ENCODE results near the gene DUSP5.

The DUSP5 gene

GRCh38 chr10:110499796-110500514 is 2.2 kb downstream of the DUSP5 start:
- DNase-seq (ENCODE audit: low read depth in 2 of 3, low spot score in 2 of 3), result no peak

DNA sequence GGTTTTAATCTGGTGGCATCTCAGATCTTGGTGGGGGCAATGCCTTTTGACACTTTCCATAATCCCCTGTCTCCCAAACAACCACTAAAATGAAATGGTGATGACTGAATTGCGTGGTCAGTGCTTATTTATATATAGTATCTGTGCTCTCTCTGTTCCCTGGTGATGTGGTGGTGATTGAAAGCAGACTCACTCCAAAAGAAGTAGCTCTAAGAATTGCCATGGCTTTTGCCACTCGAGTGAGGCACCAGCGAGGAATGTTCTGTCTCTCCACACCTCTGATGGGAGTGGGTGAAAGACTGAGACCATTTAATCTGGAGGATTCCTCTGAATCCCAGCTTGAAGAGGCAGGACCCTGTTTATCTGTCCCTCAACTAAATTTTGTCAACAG is 2.8 kb downstream of the DUSP5 start:
- no peak for DNase-seq (ENCODE audit: low read depth in 2 of 3, low spot score in 2 of 3)

DNA sequence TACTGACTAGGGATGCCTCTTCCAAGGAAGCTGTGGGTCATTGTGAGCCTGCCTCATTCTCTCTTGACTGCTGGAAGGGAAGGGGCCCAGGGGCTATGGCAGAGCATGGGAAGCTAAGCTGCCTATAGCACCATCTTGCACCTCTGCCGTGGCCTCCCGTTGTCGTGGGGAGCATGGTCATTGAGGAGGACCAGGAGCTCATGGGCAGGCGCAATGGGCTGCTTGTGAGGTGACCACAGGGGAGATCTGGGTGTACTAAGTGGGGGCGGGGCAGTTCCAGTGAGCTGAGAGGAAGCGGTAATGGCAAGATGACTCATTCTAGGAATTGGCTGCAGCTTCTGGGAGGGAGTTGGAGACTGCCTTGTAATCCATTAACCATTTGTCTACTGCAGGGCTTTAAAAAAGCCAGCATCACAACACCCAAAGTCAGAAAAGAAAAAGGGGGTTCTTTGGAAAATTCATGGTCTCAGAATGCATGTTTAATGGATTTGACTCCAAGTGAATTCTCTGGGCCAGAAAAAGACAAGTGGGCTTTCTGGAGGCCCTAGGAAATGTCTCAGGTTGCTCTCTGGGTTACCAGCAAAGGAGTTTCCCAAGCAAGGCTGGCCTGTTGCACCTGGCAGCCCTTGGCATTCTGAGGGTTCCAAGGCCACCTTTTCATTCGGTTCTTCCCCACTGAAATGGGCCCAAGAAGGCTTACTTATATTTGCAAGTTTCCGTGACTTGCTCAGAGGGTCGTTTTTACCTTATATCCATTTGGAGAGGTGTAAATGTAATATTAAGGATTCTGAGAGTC is 3.6 kb downstream of the DUSP5 start:
- DNase-seq (ENCODE audit: low read depth in 2 of 3, low spot score in 2 of 3), result no peak

GRCh38 chr10:110502072-110502845 is 4.6 kb downstream of the DUSP5 start:
- no peak for DNase-seq (ENCODE audit: low read depth in 2 of 3, low spot score in 2 of 3)

- DNase-seq (ENCODE audit: low read depth in 2 of 3, low spot score in 2 of 3), result no peak
Observed at GRCh38 chr10:110502851-110503301, 5.2 kb downstream of the DUSP5 start.

DNA sequence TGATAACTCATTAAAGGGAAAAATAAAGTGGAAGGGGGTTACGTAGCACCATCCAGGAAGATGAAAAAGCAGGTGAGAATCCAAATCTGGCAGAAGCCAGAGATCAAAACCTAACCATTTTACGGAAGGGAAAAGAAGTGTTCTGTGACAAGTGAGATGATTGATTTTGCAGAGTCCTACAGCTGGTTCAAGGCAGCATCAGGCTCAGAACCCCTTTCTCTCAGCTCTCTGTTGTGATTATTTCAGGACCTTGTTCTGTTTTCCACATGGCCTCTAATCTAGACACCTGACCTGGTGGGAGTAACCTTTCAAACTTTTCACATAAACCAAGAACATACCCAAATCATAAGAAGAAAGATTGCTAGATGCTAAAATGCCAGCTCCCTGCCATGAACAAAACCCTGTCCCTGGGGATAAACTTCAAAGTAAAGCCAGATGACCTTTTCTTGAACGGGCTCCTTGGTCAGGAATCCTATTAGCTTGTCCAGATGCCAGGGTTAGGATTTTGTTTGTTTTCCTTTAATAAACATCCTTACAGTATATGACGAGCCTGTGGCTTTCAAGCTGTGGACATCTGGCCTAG is 5.9 kb downstream of the DUSP5 start:
- DNase-seq (ENCODE audit: low read depth in 2 of 3, low spot score in 2 of 3), result no peak

GRCh38 chr10:110504111-110504735 is 6.5 kb downstream of the DUSP5 start:
- no peak for DNase-seq (ENCODE audit: low read depth in 2 of 3, low spot score in 2 of 3)

DNA sequence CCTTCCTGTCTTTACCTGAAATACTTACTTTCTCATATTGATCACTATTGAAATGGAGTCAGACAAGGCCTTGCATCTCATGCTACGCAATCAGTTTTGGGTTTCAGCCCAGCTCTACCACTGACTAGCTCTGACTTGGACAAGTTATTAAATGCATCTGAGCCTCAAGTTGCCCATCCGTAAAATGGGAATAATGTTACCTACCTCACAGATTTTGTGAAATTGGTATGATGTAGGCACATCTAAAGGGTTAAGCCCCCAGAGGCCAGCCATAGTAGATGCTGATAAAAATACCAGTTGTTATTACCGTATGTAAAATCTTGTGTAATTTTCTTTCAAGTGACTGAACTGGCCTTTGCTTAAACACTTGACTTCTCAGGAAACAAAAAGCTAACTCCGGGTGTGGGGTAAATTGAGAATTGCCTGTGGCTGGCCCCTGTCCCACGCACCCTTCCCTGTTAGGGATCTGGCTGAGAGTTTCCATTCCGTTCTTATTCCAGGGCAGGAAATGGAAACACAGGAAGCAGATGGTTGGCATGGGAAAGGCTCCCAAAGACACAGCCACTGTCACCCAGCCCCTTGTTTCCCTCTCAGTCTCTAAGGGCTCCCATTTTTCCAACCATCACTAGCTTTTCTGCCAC is 7.5 kb downstream of the DUSP5 start:
- DNase-seq (ENCODE audit: low read depth in 2 of 3, low spot score in 2 of 3), result no peak

DNA sequence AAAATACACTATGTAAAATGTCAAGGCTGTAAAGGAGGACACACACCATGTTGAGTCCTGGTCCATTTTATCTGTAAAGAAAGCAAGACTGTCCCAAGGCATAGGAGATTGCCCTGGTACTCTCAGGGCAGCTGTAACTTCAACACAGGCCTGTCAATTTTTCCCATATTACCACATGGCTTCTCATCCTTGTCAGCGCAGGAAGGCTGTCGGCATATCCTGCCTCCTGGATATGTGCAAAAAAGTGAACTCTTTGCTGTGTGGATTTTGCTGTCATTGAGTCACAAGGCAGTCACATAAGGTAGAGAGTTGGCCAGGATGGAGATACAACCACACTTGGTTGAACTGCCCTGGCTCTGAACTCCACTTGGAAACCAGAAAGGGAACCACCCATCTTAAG is 8.7 kb downstream of the DUSP5 start:
- DNase-seq (ENCODE audit: low read depth in 2 of 3, low spot score in 2 of 3), result no peak

DNA sequence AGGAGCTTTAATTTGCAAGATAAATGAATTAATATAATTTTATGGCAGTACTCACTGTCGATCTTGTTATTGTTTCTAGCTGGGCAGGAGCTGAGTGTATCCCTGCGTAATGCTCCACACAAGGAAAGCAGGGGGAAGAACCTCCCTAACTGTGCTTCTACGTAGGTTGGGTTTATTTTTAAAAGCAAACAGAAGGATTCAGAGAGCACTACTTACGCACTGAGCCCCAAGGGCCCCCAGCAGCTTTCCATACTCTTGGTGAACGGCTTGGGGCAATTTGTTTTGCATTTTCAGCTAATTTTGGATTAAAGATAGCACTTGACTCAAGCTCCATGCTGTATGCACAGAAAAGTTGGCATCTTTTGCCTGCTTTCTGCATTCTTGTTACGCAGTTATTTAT is 9.6 kb downstream of the DUSP5 start:
- no peak for DNase-seq (ENCODE audit: low read depth in 2 of 3, low spot score in 2 of 3)

- DNase-seq (ENCODE audit: low read depth in 2 of 3, low spot score in 2 of 3), result no peak
Observed at GRCh38 chr10:110508159-110508788, 10.6 kb downstream of the DUSP5 start.

DNA sequence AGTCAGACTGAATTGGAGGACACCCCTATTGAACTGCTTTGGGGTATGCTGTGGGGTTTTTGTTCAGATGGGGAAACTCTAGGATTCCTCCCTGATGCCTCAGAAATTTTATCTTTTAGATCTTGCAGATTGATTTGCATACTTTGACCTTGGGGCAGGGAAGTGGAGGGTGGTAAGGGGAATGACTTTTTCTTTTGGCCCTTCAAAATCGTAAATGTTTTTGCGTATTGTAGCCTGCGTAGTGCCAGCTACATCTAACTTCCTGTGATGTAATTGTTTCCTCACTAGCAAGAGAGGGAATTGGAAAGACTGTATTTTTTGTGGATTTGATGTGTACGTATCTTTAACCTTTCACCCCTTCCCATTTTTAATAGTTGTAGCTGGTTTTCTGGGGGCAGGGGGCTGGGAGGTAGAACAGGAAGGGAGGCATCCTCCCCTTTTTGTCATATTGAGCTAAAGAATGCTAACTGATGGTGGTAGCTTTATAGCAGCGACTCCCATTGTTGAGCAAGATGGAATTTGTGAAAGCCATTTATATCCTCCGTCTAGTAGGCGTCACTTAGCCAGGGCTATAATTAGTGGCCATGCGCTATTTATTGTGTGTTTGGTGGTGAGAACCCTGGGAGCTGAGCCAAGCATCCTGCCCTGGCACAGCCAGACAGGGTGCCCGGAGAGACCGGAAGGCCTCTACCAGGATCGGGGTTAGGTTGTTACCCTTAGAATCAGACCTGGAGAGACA is 11.3 kb downstream of the DUSP5 start:
- DNase-seq (ENCODE audit: low read depth in 2 of 3, low spot score in 2 of 3), result no peak

DNA sequence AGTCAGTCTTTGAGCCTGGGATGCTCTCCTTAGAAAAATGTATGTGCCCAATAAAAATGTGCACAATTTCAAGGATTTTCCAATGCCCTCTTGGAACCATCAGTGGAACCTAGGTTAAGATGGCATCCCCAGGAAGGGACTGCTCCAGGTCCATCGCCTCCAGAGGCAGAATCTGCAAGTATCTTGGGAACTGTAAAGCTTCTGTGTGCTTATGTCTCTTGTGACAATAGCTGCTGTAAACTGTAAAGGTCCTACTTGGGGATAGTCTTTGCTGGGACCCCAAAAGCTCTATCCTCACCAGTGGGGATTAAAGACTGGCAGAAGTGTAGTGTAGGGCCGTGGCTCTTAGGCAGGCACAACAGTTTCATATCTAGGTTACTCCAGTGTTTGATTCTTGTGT is 11.9 kb downstream of the DUSP5 start:
- no peak for DNase-seq (ENCODE audit: low read depth in 2 of 3, low spot score in 2 of 3)

DNA sequence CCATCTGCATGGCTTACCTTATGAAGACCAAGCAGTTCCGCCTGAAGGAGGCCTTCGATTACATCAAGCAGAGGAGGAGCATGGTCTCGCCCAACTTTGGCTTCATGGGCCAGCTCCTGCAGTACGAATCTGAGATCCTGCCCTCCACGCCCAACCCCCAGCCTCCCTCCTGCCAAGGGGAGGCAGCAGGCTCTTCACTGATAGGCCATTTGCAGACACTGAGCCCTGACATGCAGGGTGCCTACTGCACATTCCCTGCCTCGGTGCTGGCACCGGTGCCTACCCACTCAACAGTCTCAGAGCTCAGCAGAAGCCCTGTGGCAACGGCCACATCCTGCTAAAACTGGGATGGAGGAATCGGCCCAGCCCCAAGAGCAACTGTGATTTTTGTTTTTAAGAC is 12.4 kb downstream of the DUSP5 start:
- no peak for DNase-seq (ENCODE audit: low read depth in 2 of 3, low spot score in 2 of 3)

DNA sequence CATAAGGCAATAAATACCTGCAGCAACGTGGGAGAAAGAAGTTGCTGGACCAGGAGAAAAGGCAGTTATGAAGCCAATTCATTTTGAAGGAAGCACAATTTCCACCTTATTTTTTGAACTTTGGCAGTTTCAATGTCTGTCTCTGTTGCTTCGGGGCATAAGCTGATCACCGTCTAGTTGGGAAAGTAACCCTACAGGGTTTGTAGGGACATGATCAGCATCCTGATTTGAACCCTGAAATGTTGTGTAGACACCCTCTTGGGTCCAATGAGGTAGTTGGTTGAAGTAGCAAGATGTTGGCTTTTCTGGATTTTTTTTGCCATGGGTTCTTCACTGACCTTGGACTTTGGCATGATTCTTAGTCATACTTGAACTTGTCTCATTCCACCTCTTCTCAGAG is 13.0 kb downstream of the DUSP5 start:
- no peak for DNase-seq (ENCODE audit: low read depth in 2 of 3, low spot score in 2 of 3)

- DNase-seq (ENCODE audit: low read depth in 2 of 3, low spot score in 2 of 3), result no peak
Observed at GRCh38 chr10:110511734-110512449, 14.2 kb downstream of the DUSP5 start.

DNA sequence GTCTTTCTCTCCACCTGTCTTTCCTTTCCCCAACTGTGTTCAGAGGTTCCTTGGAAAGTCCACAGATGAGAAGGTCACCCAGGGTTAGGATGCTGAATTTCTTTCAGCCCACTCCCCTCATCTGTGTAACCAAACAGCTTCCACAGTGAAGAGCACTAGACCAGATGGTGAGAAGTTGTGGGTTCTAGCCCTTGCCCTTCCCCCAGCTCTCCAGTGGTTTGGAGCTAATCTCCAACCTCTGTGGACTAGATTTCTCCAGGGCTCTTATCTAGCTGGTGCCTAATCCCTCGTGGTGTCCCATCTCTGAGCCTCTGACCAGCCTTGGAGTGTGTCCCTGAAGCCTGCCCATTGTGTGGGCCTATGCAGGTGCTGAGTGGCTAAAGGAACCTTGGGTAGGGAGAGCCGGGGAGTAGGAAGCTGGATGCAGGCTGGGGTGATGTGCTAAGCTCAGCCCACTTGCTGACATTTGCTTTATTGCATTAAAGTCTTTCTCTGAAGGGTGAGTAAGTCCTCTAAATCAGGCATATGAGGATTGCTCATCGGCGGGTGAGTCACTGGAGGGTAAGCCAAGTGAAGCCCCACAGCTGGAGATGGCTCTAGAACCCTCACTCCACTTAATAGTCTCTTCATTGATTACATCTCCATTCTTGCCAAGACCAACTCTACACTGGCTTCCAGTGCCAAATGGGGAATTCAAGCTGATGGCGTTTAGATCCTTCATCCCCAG is 14.9 kb downstream of the DUSP5 start:
- DNase-seq (ENCODE audit: low read depth in 2 of 3, low spot score in 2 of 3), result no peak

GRCh38 chr10:110513949-110514348 is 16.2 kb downstream of the DUSP5 start:
- no peak for DNase-seq (ENCODE audit: low read depth in 2 of 3, low spot score in 2 of 3)

All from activated CD8-positive, alpha-beta memory T cell treated with anti-CD3 and anti-CD28 coated beads for 48 hours (primary cell).